ENCODE data around the gene AXIN1.
"Not testable (repeated sequence)": the region's sequence is repeated elsewhere in the genome, so short reads cannot be mapped to it uniquely, and the experiment has no call there.

AXIN1 gene

DNA sequence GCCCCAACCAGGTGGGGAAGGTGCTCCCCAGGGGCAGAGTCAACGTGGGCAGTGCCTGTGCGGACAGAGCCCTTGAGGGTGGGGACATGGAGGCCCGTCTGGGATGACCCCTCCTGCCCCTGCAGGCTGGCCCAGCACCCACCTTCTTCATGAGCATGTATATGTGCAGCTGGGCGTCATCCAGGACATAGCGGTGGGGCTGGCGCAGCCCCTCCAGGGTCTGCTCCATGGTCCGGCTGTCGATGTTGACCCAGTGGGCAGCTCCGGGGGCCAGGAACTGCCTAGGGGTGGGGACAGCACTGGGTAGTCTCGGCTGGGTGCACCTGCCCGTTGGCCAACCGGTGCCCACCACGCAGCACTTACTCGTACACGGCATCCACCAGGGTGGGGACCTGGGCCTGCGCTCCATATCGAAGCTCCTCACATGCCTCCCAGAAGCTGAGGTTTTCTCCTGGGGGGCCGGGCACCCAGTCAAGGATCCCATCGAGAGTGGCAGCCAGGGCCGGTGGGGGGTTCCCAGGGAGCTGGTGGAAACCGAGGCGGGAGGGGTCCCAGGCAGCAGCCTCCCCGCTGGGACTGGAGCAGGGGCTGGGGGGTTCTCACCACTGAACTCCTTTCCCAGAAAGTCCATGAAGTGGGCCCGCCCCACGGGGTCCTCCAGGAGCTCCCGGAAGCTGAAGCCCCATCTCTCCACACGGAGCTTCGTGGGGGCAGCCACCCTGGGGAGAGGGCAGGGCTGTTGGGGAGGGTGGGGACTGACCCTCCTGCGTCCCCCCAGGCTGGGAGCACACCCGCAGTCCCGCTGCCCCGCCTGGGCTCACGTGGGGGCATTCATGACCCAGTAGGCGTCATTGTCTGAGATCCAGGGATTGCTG is 81.9 kb downstream of the AXIN1 start:
- no peak for DNase-seq (ENCODE audit: low spot score)
- TF ChIP-seq, protein P1, sequence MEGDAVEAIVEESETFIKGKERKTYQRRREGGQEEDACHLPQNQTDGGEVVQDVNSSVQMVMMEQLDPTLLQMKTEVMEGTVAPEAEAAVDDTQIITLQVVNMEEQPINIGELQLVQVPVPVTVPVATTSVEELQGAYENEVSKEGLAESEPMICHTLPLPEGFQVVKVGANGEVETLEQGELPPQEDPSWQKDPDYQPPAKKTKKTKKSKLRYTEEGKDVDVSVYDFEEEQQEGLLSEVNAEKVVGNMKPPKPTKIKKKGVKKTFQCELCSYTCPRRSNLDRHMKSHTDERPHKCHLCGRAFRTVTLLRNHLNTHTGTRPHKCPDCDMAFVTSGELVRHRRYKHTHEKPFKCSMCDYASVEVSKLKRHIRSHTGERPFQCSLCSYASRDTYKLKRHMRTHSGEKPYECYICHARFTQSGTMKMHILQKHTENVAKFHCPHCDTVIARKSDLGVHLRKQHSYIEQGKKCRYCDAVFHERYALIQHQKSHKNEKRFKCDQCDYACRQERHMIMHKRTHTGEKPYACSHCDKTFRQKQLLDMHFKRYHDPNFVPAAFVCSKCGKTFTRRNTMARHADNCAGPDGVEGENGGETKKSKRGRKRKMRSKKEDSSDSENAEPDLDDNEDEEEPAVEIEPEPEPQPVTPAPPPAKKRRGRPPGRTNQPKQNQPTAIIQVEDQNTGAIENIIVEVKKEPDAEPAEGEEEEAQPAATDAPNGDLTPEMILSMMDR (IDR thresholded peaks at IDR 0.05; ENCODE audit: borderline replicate concordance, control extremely low read depth, extremely low read depth, insufficient read depth, missing control alignments), result no peak
- in situ Hi-C loops (cut with MboI; ENCODE audit: low sequenced_read_pairs, unreplicated experiment), result no loop called here

DNA sequence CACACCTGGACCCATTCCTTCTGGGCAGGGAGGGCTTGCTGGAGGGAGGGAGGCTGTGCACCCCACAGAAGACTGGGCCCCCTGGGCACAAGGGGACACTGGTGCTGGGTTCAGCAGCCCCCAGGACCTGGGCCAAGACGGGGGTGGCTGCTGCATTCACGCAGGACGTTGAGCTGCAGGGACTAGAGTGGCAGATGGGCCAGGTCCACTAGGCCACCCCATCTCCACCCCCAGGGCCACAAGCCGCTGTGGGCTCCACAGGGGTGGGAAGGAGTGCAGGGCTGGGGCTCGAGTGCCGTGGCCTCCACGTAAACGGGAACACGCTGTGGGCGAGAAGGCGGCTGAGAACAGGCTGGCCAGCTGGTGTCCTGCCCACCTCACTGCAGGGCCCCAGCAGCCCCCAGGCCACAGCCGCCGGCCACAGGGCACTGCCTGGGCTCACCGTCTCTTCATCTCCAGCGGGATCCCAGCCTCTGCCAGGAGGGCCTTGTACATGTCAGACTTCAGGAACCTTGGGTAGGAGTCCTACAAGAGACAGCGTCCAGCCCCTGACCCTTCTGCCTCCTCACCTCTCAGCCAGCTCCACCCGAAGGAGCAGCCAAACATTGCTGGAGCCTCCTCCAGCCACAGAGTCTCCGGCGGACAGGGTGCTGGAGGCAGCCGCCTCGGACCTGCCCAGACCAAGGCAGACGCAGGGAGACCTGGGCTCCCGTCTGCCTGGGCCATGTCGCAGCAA is 83.3 kb downstream of the AXIN1 start:
- no peak for DNase-seq (ENCODE audit: low spot score)
- TF ChIP-seq, protein P1 (IDR thresholded peaks at IDR 0.05; ENCODE audit: borderline replicate concordance, control extremely low read depth, extremely low read depth, insufficient read depth, missing control alignments), result no peak
- in situ Hi-C loops (cut with MboI; ENCODE audit: low sequenced_read_pairs, unreplicated experiment), result no loop called here

DNA sequence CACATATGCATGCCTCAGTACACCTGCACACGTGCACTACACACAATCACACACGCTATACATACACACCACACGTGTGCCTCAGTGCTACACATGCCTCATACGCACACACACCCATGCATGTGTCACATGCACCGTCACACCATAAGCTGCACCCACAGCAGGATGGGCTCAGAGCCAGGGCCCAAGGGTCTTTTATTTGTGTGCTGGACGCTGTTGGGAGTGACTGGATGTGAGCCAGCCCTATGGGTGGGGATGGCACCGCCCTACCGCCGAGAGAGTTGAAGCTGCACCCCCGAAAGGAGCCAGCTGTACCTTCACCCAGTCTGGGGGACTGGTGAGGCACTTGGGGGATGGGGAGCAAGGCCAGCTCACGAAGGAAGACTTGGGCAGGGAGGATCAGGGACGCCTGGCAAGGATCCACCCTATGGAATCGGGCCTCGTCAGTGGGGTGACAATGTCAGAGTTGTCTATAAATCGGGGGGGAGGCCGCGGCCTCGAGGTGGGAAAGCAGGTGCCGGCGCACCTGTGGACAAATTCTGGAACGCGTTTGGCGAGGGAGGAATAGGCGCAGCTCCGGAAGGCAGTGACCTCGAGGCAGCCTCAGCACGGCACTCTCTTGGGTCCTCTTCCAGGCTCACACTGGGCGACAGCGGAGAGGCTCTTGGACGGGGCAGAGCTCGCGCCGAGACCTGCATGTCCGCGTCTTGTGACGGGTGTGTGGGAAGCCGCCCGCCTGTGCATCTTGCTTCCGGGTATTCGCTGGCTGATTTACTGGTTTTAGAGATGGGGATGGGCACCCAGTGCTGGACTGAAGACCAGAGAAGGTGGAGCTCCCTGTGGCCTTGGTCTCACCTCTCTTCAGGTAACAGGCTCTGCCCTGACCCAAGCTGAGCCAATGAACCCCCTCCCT is 84.1 kb downstream of the AXIN1 start:
- in situ Hi-C loops (cut with MboI; ENCODE audit: low sequenced_read_pairs, unreplicated experiment), result no loop called here
- TF ChIP-seq, protein P1 (IDR thresholded peaks at IDR 0.05; ENCODE audit: borderline replicate concordance, control extremely low read depth, extremely low read depth, insufficient read depth, missing control alignments), result no peak
- no peak for DNase-seq (ENCODE audit: low spot score)

DNA sequence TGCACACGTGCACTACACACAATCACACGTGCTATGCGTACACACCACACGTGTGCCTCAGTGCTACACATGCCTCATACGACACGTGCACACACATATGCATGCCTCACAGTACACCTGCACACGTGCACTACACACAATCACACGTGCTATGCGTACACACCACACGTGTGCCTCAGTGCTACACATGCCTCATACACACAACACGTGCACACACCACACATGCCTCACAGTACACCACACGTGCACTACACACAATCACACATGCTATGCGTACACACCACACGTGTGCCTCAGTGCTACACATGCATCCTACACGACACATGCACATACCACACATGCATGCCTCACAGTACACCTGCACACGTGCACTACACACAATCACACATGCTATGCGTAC is 85.0 kb downstream of the AXIN1 start:
- in situ Hi-C loops (cut with MboI; ENCODE audit: low sequenced_read_pairs, unreplicated experiment), result not testable (repeated sequence)

DNA sequence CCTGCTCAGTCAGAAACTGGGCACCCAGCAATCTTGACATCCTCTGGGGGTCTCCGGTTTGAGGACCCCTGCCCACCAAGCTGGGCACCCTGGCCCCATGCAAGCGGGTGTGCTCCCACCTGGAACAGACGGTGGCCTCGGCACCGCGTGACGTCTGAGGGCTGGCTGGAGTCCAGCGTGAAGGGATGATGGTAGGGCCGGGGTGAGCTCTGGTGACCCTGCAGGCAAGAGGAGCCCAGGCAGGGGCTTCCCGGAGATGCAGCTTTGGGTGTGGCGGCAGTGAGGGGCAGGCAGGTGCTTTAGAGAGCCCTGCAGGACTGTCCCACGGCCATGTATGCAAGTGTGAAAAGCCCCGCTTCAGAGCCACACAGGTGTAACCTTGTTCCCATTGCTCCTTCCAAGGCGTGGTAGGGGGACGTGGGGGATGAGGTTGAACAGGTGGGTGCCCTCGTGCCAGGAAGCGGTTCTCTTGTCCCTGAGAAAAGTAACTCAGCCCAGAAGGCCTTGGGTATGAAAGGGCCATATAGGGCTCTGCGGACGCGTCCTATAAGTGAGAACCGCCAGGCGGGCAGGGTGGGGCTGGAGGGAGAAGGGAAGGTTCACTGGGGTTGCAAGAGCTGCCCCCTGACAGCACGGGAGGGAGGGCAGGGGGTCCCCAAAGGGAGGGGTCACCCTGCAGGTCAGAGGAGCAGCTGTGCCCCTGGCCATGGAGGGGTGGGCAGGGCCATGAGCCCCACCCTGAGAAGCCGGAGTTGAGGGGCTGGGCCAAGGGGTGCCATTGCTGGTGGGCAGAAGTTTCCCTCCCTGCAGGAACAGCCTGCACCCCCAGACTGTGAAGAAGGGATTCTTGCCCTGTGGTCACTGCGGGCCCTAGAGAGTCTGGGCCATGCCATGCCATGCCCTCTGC is 86.0 kb downstream of the AXIN1 start:
- DNase-seq (ENCODE audit: low spot score), result no peak
- TF ChIP-seq, protein P1 (IDR thresholded peaks at IDR 0.05; ENCODE audit: borderline replicate concordance, control extremely low read depth, extremely low read depth, insufficient read depth, missing control alignments), result no peak
- in situ Hi-C loops (cut with MboI; ENCODE audit: low sequenced_read_pairs, unreplicated experiment), result no loop called here

More for the DNA sequence above, 85.0 kb downstream of the AXIN1 start:
- DNase-seq (ENCODE audit: low spot score), result not testable (repeated sequence)

DNA sequence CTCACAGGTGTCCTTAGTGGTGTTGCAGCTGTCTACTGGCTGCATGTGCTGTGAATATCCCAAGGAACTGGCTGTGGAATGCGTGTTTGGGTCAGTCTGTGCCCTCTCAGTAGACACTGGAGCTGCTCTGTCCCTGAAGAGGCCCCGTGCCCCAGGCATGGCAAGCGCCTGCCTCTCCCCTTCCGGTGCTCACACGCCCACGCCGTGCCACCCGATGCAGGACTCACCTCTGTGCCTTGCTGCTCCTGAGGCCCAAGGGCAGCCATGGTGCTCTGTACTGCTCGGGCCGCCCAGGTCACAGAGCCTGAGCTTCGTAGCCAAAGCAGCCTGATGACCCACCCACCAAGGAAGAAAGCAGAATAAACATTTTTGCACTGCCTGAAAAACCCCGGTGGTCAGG is 86.8 kb downstream of the AXIN1 start:
- DNase-seq (ENCODE audit: low spot score), result no peak
- in situ Hi-C loops (cut with MboI; ENCODE audit: low sequenced_read_pairs, unreplicated experiment), result no loop called here
- TF ChIP-seq, protein P1 (IDR thresholded peaks at IDR 0.05; ENCODE audit: borderline replicate concordance, control extremely low read depth, extremely low read depth, insufficient read depth, missing control alignments), result no peak

All from GM13976 (cell line).